H9 (cell line): ENCODE results near the gene CAPG. TPM values are rescaled to one million over a fixed set of nuclear protein-coding genes. Genes with fewer than 3 reads are reported as not detected.

Experiments
- DNase-seq: peaks from one replicate; pipeline ENCODE4 v3.0.0-alpha.2; 2017
- H2AFZ ChIP-seq: one replicate; pipeline ENCODE4 v1.6.1; 2013; ENCODE audit warnings: mild to moderate bottlenecking, low read length, control low read depth, moderate library complexity
- H2AK5ac ChIP-seq: 2 replicates; pipeline ENCODE4 v1.6.1; 2013; ENCODE audit warnings: low read length, control low read depth, mixed read lengths; ENCODE audit not compliant: insufficient read length
- H2BK120ac ChIP-seq: one replicate; pipeline ENCODE4 v1.6.1; 2013; ENCODE audit warnings: low read depth, mild to moderate bottlenecking, low read length, control low read depth, inconsistent platforms; ENCODE audit not compliant: poor library complexity, severe bottlenecking
- H2BK12ac ChIP-seq: 2 replicates; pipeline ENCODE4 v1.6.1; 2013; ENCODE audit warnings: low read length, control low read depth, mixed read lengths, low read depth; ENCODE audit not compliant: insufficient read length
- H2BK15ac ChIP-seq: 2 replicates; pipeline ENCODE4 v1.6.1; 2013; ENCODE audit warnings: low read depth, low read length, control low read depth
- H2BK20ac ChIP-seq: one replicate; pipeline ENCODE4 v1.6.1; 2013; ENCODE audit warnings: low read depth, mild to moderate bottlenecking, low read length, control low read depth, inconsistent platforms; ENCODE audit not compliant: poor library complexity, severe bottlenecking
- H2BK5ac ChIP-seq: 2 replicates; pipeline ENCODE4 v1.6.1; 2013; ENCODE audit warnings: low read length, control low read depth, mixed read lengths; ENCODE audit not compliant: insufficient read length
- H3K14ac ChIP-seq: 2 replicates; pipeline ENCODE4 v1.6.1; 2013; ENCODE audit warnings: low read length, control low read depth; ENCODE audit not compliant: insufficient read depth
- H3K18ac ChIP-seq: 2 replicates; pipeline ENCODE4 v1.6.1; 2013; ENCODE audit warnings: low read depth, mild to moderate bottlenecking, mixed read lengths, low read length, control low read depth; ENCODE audit not compliant: insufficient read length
- H3K23ac ChIP-seq: 2 replicates; pipeline ENCODE4 v1.6.1; 2013; ENCODE audit warnings: low read length, control low read depth, mixed read lengths, low read depth; ENCODE audit not compliant: insufficient read length
- H3K23me2 ChIP-seq: 2 replicates; pipeline ENCODE4 v1.6.1; 2013; ENCODE audit warnings: low read depth, mild to moderate bottlenecking, mixed read lengths, low read length, control low read depth; ENCODE audit not compliant: insufficient read length, poor library complexity, severe bottlenecking
- H3K27ac ChIP-seq: 2 replicates; pipeline ENCODE4 v1.5.1; 2013; ENCODE audit warnings: low read length, control low read depth, mixed read lengths, low read depth; ENCODE audit not compliant: insufficient read length
- H3K27me3 ChIP-seq: 2 replicates; pipeline ENCODE4 v1.6.1; 2013; ENCODE audit warnings: low read length, control low read depth, inconsistent platforms; ENCODE audit not compliant: insufficient read depth
- H3K4ac ChIP-seq: 2 replicates; pipeline ENCODE4 v1.6.1; 2013; ENCODE audit warnings: low read depth, mild to moderate bottlenecking, control low read depth, inconsistent platforms, low read length, moderate library complexity
- H3K4me1 ChIP-seq: 2 replicates; pipeline ENCODE4 v1.6.1; 2013; ENCODE audit warnings: low read length, control low read depth, inconsistent platforms; ENCODE audit not compliant: insufficient read depth
- H3K4me2 ChIP-seq: 2 replicates; pipeline ENCODE4 v1.6.1; 2013; ENCODE audit warnings: low read length, control low read depth, mixed read lengths; ENCODE audit not compliant: insufficient read length, insufficient read depth
- H3K56ac ChIP-seq: 2 replicates; pipeline ENCODE4 v1.6.1; 2013; ENCODE audit warnings: low read depth, mild to moderate bottlenecking, mixed read lengths, low read length, control low read depth; ENCODE audit not compliant: insufficient read length
- H3K79me1 ChIP-seq: 2 replicates; pipeline ENCODE4 v1.6.1; 2013; ENCODE audit warnings: low read depth, mild to moderate bottlenecking, moderate library complexity, low read length, control low read depth, inconsistent platforms; ENCODE audit not compliant: insufficient read depth, poor library complexity, severe bottlenecking
- H3K79me2 ChIP-seq: 2 replicates; pipeline ENCODE4 v1.6.1; 2013; ENCODE audit warnings: low read length, control low read depth, inconsistent platforms; ENCODE audit not compliant: insufficient read depth
- H3K9ac ChIP-seq: 2 replicates; pipeline ENCODE4 v1.6.1; 2013; ENCODE audit warnings: low read length, control low read depth, mixed read lengths; ENCODE audit not compliant: insufficient read length; ENCODE audit errors: extremely low read depth
- H3K9me3 ChIP-seq: one replicate; pipeline ENCODE4 v1.6.1; 2013; ENCODE audit warnings: low read depth, low read length, inconsistent platforms; ENCODE audit not compliant: control insufficient read depth
- H3T11ph ChIP-seq: one replicate; pipeline ENCODE4 v1.6.1; 2013; ENCODE audit warnings: mild to moderate bottlenecking, low read length, control low read depth, inconsistent platforms
- H4K20me1 ChIP-seq: one replicate; pipeline ENCODE4 v1.6.1; 2013; ENCODE audit not compliant: control insufficient read depth, insufficient read length, insufficient read depth
- H4K5ac ChIP-seq: 2 replicates; pipeline ENCODE4 v1.6.1; 2013; ENCODE audit warnings: low read depth, mild to moderate bottlenecking, mixed read lengths, low read length, control low read depth; ENCODE audit not compliant: insufficient read length
- H4K8ac ChIP-seq: replicated peaks from 2 replicates; pipeline ENCODE4 v1.6.1; 2013; ENCODE audit warnings: low read length, control low read depth, mixed read lengths, low read depth; ENCODE audit not compliant: insufficient read length
- H4K91ac ChIP-seq: 2 replicates; pipeline ENCODE4 v1.6.1; 2013; ENCODE audit warnings: low read depth, mild to moderate bottlenecking, moderate library complexity, mixed read lengths, low read length, control low read depth; ENCODE audit not compliant: insufficient read length
- H3K27ac Mint-ChIP-seq, 3 experiments: 2 replicates in 2 of 3; 3 replicates in 1 of 3; pipeline ENCODE4 v1.8.0; 2020 to 2021; ENCODE audit warnings: mixed read lengths in 3 of 3, mild to moderate bottlenecking in 1 of 3, moderate library complexity in 1 of 3
- H3K27me3 Mint-ChIP-seq: 2 replicates; pipeline ENCODE4 v1.8.0; 2021; ENCODE audit warnings: low read depth, mild to moderate bottlenecking, moderate library complexity, mixed read lengths
- H3K36me3 Mint-ChIP-seq, 3 experiments: 2 replicates in 2 of 3; 3 replicates in 1 of 3; pipeline ENCODE4 v1.8.0; 2020 to 2021; ENCODE audit warnings: low read depth in 3 of 3, mixed read lengths in 3 of 3; ENCODE audit not compliant: insufficient read depth in 1 of 3
- H3K4me1 Mint-ChIP-seq, 2 experiments: 2 replicates each; pipeline ENCODE4 v1.8.0; 2020; ENCODE audit warnings: mixed read lengths in 2 of 2
- H3K4me3 Mint-ChIP-seq, 2 experiments: 2 replicates in 1 of 2; 3 replicates in 1 of 2; pipeline ENCODE4 v1.8.0; 2020 to 2021; ENCODE audit warnings: mild to moderate bottlenecking in 2 of 2, mixed read lengths in 2 of 2, moderate library complexity in 1 of 2
- H3K9me3 Mint-ChIP-seq, 2 experiments: 2 replicates in 1 of 2; 3 replicates in 1 of 2; pipeline ENCODE4 v1.8.0; 2020; ENCODE audit warnings: mild to moderate bottlenecking in 2 of 2, mixed read lengths in 2 of 2, moderate library complexity in 1 of 2
- WGBS: extraction: QIAGEN DNeasy Blood & Tissue Kit; methylation state at CpG from one replicate; pipeline ENCODE4 v1.1.7; 2013; ENCODE audit warnings: missing lambda C conversion rate, low lambda C conversion rate, mixed read lengths; ENCODE audit not compliant: insufficient read length; ENCODE audit errors: extremely low coverage; 5-methylcytosine and 5-hydroxymethylcytosine counted together
- total RNA-seq: library from RNA; stranded (reverse); gene quantifications from 2 replicates; pipeline ENCODE4 v1.2.1, GENCODE V29; 2021
- TF ChIP-seq, protein P1 (sequence below): fragments of 200-600 bp; sonication (generic); conservative IDR thresholded peaks from 3 replicates; pipeline ENCODE4 v1.8.0; 2021; ENCODE audit warnings: antibody characterized with exemption, mild to moderate bottlenecking

Gene CAPG
- total RNA-seq, 1 experiment from 2014 or later, result 72.8 TPM

DNA sequence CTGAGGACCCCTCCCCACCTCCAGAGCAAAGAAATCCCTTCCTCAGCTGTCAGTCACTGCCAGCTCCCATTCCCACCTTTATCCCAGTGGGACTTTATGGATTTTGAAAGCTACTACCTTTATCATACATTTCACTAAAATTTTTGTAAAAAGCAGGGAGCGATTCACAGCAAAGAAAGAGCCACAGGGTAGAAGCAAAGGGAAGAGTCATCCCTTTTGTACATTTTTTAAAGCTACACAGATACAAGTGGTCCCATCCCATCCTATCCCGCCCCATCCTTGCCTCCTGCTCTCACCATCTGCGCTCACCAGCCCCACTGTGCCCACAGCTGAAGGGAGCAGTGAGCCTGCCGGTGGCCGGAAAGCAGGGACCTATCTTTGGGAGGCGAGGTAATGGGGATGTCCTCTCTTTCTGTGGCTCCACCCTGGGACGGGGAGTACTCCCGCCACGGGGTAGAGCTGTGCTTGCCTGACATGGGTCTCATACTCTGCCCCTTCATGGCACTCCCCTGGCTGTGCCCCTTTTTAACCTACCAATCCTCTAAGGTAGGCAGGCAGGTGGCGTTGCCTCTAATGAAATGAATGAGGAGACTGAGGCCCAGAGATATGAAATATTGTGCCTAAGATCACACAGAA, 21.5 kb upstream of the CAPG start:
- Histone ChIP-seq H3K9ac (no peak overlapping the region), H3K4me1 (peaks cover 21% of the 10 kb centered on the region; the same call in 1 of the 2 replicates), H2BK12ac (no peak overlapping the region), H3K79me2 (no peaks in the 10 kb centered on the region), H3T11ph (no peak overlapping the region), H3K9me3 (no peaks in the 10 kb centered on the region), H4K8ac (no peak overlapping the region), H2AK5ac (no peak overlapping the region), H3K4ac (no peak overlapping the region), H3K79me1 (no peaks in the 10 kb centered on the region), H4K20me1 (no peaks in the 10 kb centered on the region), H2BK20ac (no peak overlapping the region), H3K14ac (no peak overlapping the region), H2BK15ac (no peak overlapping the region), H4K91ac (no peak overlapping the region), H3K27me3 (no peaks in the 10 kb centered on the region; the same call in 1 of the 2 replicates), H3K27ac (no peak overlapping the region), H3K23ac (no peak overlapping the region), H4K5ac (no peak overlapping the region), H2BK5ac (no peak overlapping the region), H3K56ac (no peak overlapping the region), H3K23me2 (peaks cover 5% of the 10 kb centered on the region), H3K18ac (peak overlapping the region; percentile 47), H2BK120ac (no peak overlapping the region), H2AFZ (no peak overlapping the region), H3K4me2 (peak overlapping the region; percentile 61)
- Mint-ChIP-seq H3K27ac (peak overlapping the region in 2 of 3 experiments; percentile 91 to 98; a peak in 3 of 7 replicates), H3K4me1 (peaks cover 53 to 71% of the 10 kb centered on the region in 2 experiments), H3K27me3 (peaks cover 23% of the 10 kb centered on the region), H3K4me3 (peak overlapping the region; percentile 60 to 77), H3K9me3 (no peaks in the 10 kb centered on the region), H3K36me3 (no peaks in the 10 kb centered on the region; a peak in 1 of 7 replicates)
- DNase-seq, result no peak
- TF ChIP-seq, protein P1, sequence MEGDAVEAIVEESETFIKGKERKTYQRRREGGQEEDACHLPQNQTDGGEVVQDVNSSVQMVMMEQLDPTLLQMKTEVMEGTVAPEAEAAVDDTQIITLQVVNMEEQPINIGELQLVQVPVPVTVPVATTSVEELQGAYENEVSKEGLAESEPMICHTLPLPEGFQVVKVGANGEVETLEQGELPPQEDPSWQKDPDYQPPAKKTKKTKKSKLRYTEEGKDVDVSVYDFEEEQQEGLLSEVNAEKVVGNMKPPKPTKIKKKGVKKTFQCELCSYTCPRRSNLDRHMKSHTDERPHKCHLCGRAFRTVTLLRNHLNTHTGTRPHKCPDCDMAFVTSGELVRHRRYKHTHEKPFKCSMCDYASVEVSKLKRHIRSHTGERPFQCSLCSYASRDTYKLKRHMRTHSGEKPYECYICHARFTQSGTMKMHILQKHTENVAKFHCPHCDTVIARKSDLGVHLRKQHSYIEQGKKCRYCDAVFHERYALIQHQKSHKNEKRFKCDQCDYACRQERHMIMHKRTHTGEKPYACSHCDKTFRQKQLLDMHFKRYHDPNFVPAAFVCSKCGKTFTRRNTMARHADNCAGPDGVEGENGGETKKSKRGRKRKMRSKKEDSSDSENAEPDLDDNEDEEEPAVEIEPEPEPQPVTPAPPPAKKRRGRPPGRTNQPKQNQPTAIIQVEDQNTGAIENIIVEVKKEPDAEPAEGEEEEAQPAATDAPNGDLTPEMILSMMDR, result no peak
- WGBS, result no CpG with 5 or more reads among the region's 10 CpGs
